ENCODE measurements around the gene DDX20.

The DDX20 gene

GRCh38 chr1:111786669-111787207 is 31.0 kb downstream of the DDX20 start:
- TF ChIP-seq YY1 (IDR thresholded peaks at IDR 0.05; ENCODE audit: low read depth), result no peak
- TF ChIP-seq RAD21 (IDR thresholded peaks at IDR 0.05; ENCODE audit: low read depth), result no peak
- no peak for TF ChIP-seq TEAD4 (IDR thresholded peaks at IDR 0.05)
- no peak for TF ChIP-seq ZBTB7A (IDR thresholded peaks at IDR 0.05; ENCODE audit: low read depth)

GRCh38 chr1:111789142-111789541 is 33.4 kb downstream of the DDX20 start:
- no peak for TF ChIP-seq TCF12 (IDR thresholded peaks at IDR 0.05; ENCODE audit: low read depth)
- no peak for TF ChIP-seq MAX (IDR thresholded peaks at IDR 0.05)
- no peak for TF ChIP-seq EP300 (IDR thresholded peaks at IDR 0.05; ENCODE audit: borderline replicate concordance)
- no peak for TF ChIP-seq RAD21 (IDR thresholded peaks at IDR 0.05; ENCODE audit: low read depth)
- no peak for TF ChIP-seq USF1 (IDR thresholded peaks at IDR 0.05)
- no peak for TF ChIP-seq EGR1 (IDR thresholded peaks at IDR 0.05)
- TF ChIP-seq TEAD4 (IDR thresholded peaks at IDR 0.05), result no peak
- no peak for TF ChIP-seq CEBPB (IDR thresholded peaks at IDR 0.05)
- TF ChIP-seq REST (IDR thresholded peaks at IDR 0.05; ENCODE audit: low read depth), result no peak
- TF ChIP-seq NFIC (IDR thresholded peaks at IDR 0.05), result no peak
- no peak for TF ChIP-seq YY1 (IDR thresholded peaks at IDR 0.05; ENCODE audit: low read depth)
- no peak for TF ChIP-seq ZBTB7A (IDR thresholded peaks at IDR 0.05; ENCODE audit: low read depth)
- TF ChIP-seq FOXM1 (IDR thresholded peaks at IDR 0.05; ENCODE audit: borderline replicate concordance, low read depth), result no peak
- no peak for TF ChIP-seq TAF1 (IDR thresholded peaks at IDR 0.05; ENCODE audit: low read depth)
- TF ChIP-seq CREB1 (IDR thresholded peaks at IDR 0.05; ENCODE audit: low read depth), result no peak

- TF ChIP-seq CEBPB (IDR thresholded peaks at IDR 0.05) (no peak), MAX (IDR thresholded peaks at IDR 0.05) (no peak), FOXM1 (IDR thresholded peaks at IDR 0.05; ENCODE audit: borderline replicate concordance, low read depth) (no peak), USF1 (IDR thresholded peaks at IDR 0.05) (no peak), TCF12 (IDR thresholded peaks at IDR 0.05; ENCODE audit: low read depth) (no peak), REST (IDR thresholded peaks at IDR 0.05; ENCODE audit: low read depth) (no peak), TEAD4 (IDR thresholded peaks at IDR 0.05) (no peak), NFIC (IDR thresholded peaks at IDR 0.05) (no peak), YY1 (IDR thresholded peaks at IDR 0.05; ENCODE audit: low read depth) (no peak), CREB1 (IDR thresholded peaks at IDR 0.05; ENCODE audit: low read depth) (no peak), RAD21 (IDR thresholded peaks at IDR 0.05; ENCODE audit: low read depth) (no peak), EGR1 (IDR thresholded peaks at IDR 0.05) (no peak), EP300 (IDR thresholded peaks at IDR 0.05; ENCODE audit: borderline replicate concordance) (no peak), ZBTB7A (IDR thresholded peaks at IDR 0.05; ENCODE audit: low read depth) (no peak), TAF1 (IDR thresholded peaks at IDR 0.05; ENCODE audit: low read depth) (no peak)
These were observed 34.1 kb downstream of the DDX20 start for GRCh38 chr1:111789666-111790316.

GRCh38 chr1:111791776-111792175 is 36.1 kb downstream of the DDX20 start:
- TF ChIP-seq FOXM1 (IDR thresholded peaks at IDR 0.05; ENCODE audit: borderline replicate concordance, low read depth) (no peak), CEBPB (IDR thresholded peaks at IDR 0.05) (no peak), TEAD4 (IDR thresholded peaks at IDR 0.05) (no peak), REST (IDR thresholded peaks at IDR 0.05; ENCODE audit: low read depth) (no peak), EGR1 (IDR thresholded peaks at IDR 0.05) (no peak), TCF12 (IDR thresholded peaks at IDR 0.05; ENCODE audit: low read depth) (no peak), YY1 (IDR thresholded peaks at IDR 0.05; ENCODE audit: low read depth) (no peak), ZBTB7A (IDR thresholded peaks at IDR 0.05; ENCODE audit: low read depth) (no peak), MAX (IDR thresholded peaks at IDR 0.05) (no peak), TAF1 (IDR thresholded peaks at IDR 0.05; ENCODE audit: low read depth) (no peak), CREB1 (IDR thresholded peaks at IDR 0.05; ENCODE audit: low read depth) (no peak)
